ENCODE measurements around the gene CMKLR1. TPM values are rescaled to one million over a fixed set of nuclear protein-coding genes. Genes with fewer than 3 reads are reported as not detected.

Gene CMKLR1
- total and polyA plus RNA-seq, 2 donors (not counting 1 experiment from before 2014, with no cell fraction given): 0.82 TPM; not detected in 1

DNA sequence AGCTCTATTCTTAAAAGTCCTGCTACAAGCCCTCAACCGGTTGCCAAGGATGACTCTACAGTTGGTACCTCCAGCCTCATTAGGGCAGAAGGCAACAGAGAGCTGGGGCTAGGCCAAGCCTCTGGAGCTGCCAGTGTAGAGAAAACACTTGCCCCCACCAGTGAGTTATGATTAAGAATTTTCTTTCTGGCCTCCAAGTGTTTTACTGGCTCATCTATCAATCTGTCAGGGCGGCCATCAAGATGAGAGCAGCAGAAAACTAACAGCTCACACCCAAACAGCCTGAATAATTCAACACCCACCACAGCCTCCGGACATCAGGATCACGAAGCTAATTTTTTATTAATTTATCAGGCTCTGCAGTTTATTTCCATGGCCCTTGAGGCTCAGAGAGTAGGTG lies 40.7 kb upstream of the CMKLR1 start:
- no peak overlapping the region for H3K4me2 ChIP-seq (ENCODE audit: extremely low read depth, insufficient read depth, low read length)
- TF ChIP-seq, protein P1, sequence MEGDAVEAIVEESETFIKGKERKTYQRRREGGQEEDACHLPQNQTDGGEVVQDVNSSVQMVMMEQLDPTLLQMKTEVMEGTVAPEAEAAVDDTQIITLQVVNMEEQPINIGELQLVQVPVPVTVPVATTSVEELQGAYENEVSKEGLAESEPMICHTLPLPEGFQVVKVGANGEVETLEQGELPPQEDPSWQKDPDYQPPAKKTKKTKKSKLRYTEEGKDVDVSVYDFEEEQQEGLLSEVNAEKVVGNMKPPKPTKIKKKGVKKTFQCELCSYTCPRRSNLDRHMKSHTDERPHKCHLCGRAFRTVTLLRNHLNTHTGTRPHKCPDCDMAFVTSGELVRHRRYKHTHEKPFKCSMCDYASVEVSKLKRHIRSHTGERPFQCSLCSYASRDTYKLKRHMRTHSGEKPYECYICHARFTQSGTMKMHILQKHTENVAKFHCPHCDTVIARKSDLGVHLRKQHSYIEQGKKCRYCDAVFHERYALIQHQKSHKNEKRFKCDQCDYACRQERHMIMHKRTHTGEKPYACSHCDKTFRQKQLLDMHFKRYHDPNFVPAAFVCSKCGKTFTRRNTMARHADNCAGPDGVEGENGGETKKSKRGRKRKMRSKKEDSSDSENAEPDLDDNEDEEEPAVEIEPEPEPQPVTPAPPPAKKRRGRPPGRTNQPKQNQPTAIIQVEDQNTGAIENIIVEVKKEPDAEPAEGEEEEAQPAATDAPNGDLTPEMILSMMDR (conservative IDR thresholded peaks at IDR 0.05 in 1 of 2, IDR thresholded peaks at IDR 0.05 in 1 of 2; ENCODE audit: low read depth in 1 of 2, low read length in 2 of 2): no peak
- no peak for TF ChIP-seq EZH2 (IDR thresholded peaks at IDR 0.05; ENCODE audit: low read length, missing control alignments)
- no peak for DNase-seq (ENCODE audit: low read depth in 2 of 2)
- H3K36me3 ChIP-seq (ENCODE audit: control insufficient read depth, insufficient read depth, low read length): no peaks in the 10 kb centered on the region
- H3K9ac ChIP-seq (ENCODE audit: insufficient read depth, low read length): no peak overlapping the region
- H3K4me3 ChIP-seq (replicated peaks in 1 of 4; ENCODE audit: control extremely low read depth in 1 of 4, insufficient read depth in 1 of 4, low read depth in 3 of 4, low read length in 4 of 4): no peak overlapping the region
- H3K27ac ChIP-seq (ENCODE audit: insufficient read depth, low read length): no peak overlapping the region
- no peaks in the 10 kb centered on the region for H3K79me2 ChIP-seq (ENCODE audit: control insufficient read depth, insufficient read depth, low read length)
- H4K20me1 ChIP-seq (ENCODE audit: control insufficient read depth, extremely low read depth, insufficient read depth, low read length): no peaks in the 10 kb centered on the region
- no peaks in the 10 kb centered on the region for H3K9me3 ChIP-seq (ENCODE audit: control insufficient read depth, insufficient read depth, low read depth, low read length)
- H3K4me1 ChIP-seq (ENCODE audit: control insufficient read depth, extremely low read depth, insufficient read depth, low read length): no peaks in the 10 kb centered on the region
- no peaks in the 10 kb centered on the region for H3K27me3 ChIP-seq (ENCODE audit: control insufficient read depth, insufficient read depth, low read length)
- H2AFZ ChIP-seq (ENCODE audit: low read length): no peak overlapping the region

DNA sequence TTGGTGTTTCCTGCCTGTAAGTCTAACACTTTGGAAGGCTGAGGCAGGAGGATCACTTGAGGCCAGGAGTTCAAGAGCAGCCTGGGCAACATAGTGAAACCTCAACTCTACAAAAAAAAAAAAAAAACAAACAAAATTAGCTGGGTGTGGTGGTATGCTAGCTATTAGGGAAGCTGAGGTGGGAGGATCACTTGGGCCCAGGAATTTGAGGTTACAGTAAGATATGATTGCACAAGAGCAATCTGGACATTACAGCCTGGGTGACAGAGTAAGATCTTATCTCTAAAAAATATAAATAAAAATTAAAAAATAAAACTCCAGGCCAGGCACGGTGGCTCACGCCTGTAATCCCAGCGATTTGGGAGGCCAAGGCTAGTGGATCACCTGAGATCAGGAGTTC lies 39.8 kb upstream of the CMKLR1 start:
- no peak overlapping the region for H3K4me3 ChIP-seq (replicated peaks in 1 of 4; ENCODE audit: control extremely low read depth in 1 of 4, insufficient read depth in 1 of 4, low read depth in 3 of 4, low read length in 4 of 4)
- H3K27me3 ChIP-seq (ENCODE audit: control insufficient read depth, insufficient read depth, low read length): no peaks in the 10 kb centered on the region
- H3K4me1 ChIP-seq (ENCODE audit: control insufficient read depth, extremely low read depth, insufficient read depth, low read length): no peaks in the 10 kb centered on the region
- TF ChIP-seq, protein P1 (conservative IDR thresholded peaks at IDR 0.05 in 1 of 2, IDR thresholded peaks at IDR 0.05 in 1 of 2; ENCODE audit: low read depth in 1 of 2, low read length in 2 of 2): no peak
- TF ChIP-seq EZH2 (IDR thresholded peaks at IDR 0.05; ENCODE audit: low read length, missing control alignments): no peak
- no peak overlapping the region for H3K27ac ChIP-seq (ENCODE audit: insufficient read depth, low read length)
- H3K9me3 ChIP-seq (ENCODE audit: control insufficient read depth, insufficient read depth, low read depth, low read length): no peaks in the 10 kb centered on the region
- H4K20me1 ChIP-seq (ENCODE audit: control insufficient read depth, extremely low read depth, insufficient read depth, low read length): no peaks in the 10 kb centered on the region
- H2AFZ ChIP-seq (ENCODE audit: low read length): no peak overlapping the region
- H3K4me2 ChIP-seq (ENCODE audit: extremely low read depth, insufficient read depth, low read length): no peak overlapping the region
- H3K9ac ChIP-seq (ENCODE audit: insufficient read depth, low read length): no peak overlapping the region
- H3K79me2 ChIP-seq (ENCODE audit: control insufficient read depth, insufficient read depth, low read length): no peaks in the 10 kb centered on the region
- DNase-seq (ENCODE audit: low read depth in 2 of 2): no peak
- H3K36me3 ChIP-seq (ENCODE audit: control insufficient read depth, insufficient read depth, low read length): no peaks in the 10 kb centered on the region

DNA sequence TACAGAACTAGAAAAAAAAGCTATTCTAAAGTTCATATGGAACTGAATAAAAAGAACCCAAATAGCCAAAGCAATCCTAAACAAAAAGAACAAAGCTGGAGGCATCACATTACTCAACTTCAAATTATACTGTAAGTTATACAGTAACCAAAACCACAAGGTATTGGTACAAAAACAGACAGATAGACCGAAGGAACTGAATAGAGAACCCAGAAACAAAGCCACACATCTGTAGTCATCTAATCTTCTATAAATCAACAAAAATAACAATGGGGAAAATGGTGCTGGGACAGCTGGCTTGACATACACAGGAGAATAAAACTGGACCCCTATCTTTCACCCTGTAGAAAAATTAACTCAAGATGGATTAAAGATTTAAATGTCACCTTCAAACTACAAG lies 38.1 kb upstream of the CMKLR1 start:
- no peak overlapping the region for H3K4me3 ChIP-seq (replicated peaks in 1 of 4; ENCODE audit: control extremely low read depth in 1 of 4, insufficient read depth in 1 of 4, low read depth in 3 of 4, low read length in 4 of 4)
- TF ChIP-seq, protein P1 (conservative IDR thresholded peaks at IDR 0.05 in 1 of 2, IDR thresholded peaks at IDR 0.05 in 1 of 2; ENCODE audit: low read depth in 1 of 2, low read length in 2 of 2): no peak
- no peak for TF ChIP-seq EZH2 (IDR thresholded peaks at IDR 0.05; ENCODE audit: low read length, missing control alignments)
- no peaks in the 10 kb centered on the region for H3K4me1 ChIP-seq (ENCODE audit: control insufficient read depth, extremely low read depth, insufficient read depth, low read length)
- H3K9me3 ChIP-seq (ENCODE audit: control insufficient read depth, insufficient read depth, low read depth, low read length): no peaks in the 10 kb centered on the region
- no peaks in the 10 kb centered on the region for H3K27me3 ChIP-seq (ENCODE audit: control insufficient read depth, insufficient read depth, low read length)
- no peak overlapping the region for H3K9ac ChIP-seq (ENCODE audit: insufficient read depth, low read length)
- no peak overlapping the region for H3K27ac ChIP-seq (ENCODE audit: insufficient read depth, low read length)
- no peaks in the 10 kb centered on the region for H3K79me2 ChIP-seq (ENCODE audit: control insufficient read depth, insufficient read depth, low read length)
- DNase-seq (ENCODE audit: low read depth in 2 of 2): no peak
- no peaks in the 10 kb centered on the region for H4K20me1 ChIP-seq (ENCODE audit: control insufficient read depth, extremely low read depth, insufficient read depth, low read length)
- H3K36me3 ChIP-seq (ENCODE audit: control insufficient read depth, insufficient read depth, low read length): no peaks in the 10 kb centered on the region
- H2AFZ ChIP-seq (ENCODE audit: low read length): no peak overlapping the region
- H3K4me2 ChIP-seq (ENCODE audit: extremely low read depth, insufficient read depth, low read length): no peak overlapping the region

Data from fibroblast of lung (primary cell).